OCI-LY3 (cell line): Measurements from ENCODE around the gene KCNK4.

ENCODE experiments used
- CTCF ChIP-seq: fragments of 200-600, 300-600 bp; sonication (generic); IDR thresholded peaks from 2 replicates; pipeline ENCODE4 v1.5.1; 2014; ENCODE audit warnings: antibody characterized with exemption, low read length, low read depth
- EZH2phosphoT487 ChIP-seq: fragments of 200-600 bp; shearing (Covaris generic); IDR thresholded peaks from 2 replicates; pipeline ENCODE4 v1.6.1; 2018; ENCODE audit warnings: antibody characterized with exemption, mixed run types, low read depth

GRCh38 chr11:64306563-64306875, 15.4 kb downstream of the KCNK4 start:
- no peak for TF ChIP-seq CTCF
- no peak for TF ChIP-seq EZH2phosphoT487
